ENCODE results near the gene MPG.

MPG gene

DNA sequence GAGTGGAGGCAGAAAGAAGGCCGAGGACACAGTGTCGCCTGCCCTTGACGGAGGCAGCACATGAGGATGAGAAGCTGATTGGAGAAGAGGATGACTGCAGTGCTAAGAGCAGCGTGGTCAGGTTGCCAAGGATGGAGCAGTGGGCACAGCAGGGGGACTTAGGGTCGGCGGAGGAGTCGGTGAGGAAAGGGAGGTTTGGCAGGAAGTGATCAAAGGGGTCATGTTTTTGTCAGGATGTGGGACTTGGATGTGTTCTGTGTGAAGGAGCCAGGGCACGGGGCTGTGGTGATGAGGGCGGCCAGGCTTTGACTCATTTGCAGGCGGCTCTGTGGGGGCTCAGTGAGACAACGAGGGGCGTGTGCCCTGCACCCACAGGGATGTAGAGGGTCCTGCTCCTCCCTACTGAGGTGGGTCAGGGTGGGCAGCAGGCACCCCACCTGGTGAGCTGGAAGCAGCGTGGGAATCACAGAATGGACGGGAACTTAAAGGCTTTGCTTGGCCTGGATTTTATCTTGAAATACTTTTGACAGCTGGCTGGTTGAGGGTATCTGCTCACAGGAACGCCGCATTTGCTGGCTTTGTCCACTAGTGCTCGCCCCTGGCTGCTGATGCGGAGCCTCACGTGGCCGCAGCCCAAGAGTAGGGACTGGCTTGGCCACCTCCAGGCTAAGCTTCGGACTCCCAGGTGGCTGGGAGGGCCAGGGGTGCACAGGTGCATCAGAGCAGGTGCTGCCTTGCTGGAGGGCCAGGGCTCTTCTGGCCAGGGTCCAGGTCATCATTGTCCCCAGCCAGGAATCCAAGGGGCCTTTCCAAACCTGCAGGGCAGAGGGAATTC, 6.0 kb downstream of the MPG start:
- no peak for DNase-seq (ENCODE audit: low read depth in 4 of 4, low spot score in 1 of 4)

GRCh38 chr16:84718-85406, 6.8 kb downstream of the MPG start:
- peak in 3 of 4 experiments; percentile 9 to 54 (median 35) for DNase-seq (ENCODE audit: low read depth in 4 of 4, low spot score in 1 of 4)

DNA sequence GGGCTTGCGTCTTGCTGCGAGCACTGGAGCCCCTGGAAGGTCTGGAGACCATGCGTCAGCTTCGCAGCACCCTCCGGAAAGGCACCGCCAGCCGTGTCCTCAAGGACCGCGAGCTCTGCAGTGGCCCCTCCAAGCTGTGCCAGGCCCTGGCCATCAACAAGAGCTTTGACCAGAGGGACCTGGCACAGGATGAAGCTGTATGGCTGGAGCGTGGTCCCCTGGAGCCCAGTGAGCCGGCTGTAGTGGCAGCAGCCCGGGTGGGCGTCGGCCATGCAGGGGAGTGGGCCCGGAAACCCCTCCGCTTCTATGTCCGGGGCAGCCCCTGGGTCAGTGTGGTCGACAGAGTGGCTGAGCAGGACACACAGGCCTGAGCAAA, 7.4 kb downstream of the MPG start:
- no peak for DNase-seq (ENCODE audit: low read depth in 4 of 4, low spot score in 1 of 4)

- no peak for DNase-seq (ENCODE audit: low read depth in 4 of 4, low spot score in 1 of 4)
Measured at GRCh38 chr16:85865-86264, 7.8 kb downstream of the MPG start.

DNA sequence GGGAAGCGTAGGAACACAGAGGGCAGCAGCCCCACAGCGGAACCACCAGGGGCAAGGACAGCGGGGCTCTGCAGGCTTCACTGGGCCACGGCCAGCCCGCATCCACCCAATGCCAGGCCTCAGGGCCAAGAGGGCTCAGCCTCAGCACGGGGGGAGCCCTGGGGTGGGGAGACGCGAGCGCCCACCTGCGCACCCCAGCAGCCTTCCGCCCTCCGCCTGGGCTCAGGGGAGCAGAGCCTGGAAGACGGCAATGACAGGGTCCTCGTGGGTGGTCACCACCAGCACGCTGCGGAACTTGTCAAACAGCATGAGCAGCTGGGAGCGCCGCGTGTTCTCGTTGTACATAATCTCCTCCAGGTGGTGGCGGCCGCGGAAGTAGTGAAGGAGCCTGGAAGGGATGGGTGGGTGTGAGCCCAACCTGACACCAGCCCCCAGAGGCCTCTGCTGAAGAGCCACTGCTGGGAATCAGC, 8.5 kb downstream of the MPG start:
- DNase-seq (ENCODE audit: low read depth in 4 of 4, low spot score in 1 of 4), result no peak

DNA sequence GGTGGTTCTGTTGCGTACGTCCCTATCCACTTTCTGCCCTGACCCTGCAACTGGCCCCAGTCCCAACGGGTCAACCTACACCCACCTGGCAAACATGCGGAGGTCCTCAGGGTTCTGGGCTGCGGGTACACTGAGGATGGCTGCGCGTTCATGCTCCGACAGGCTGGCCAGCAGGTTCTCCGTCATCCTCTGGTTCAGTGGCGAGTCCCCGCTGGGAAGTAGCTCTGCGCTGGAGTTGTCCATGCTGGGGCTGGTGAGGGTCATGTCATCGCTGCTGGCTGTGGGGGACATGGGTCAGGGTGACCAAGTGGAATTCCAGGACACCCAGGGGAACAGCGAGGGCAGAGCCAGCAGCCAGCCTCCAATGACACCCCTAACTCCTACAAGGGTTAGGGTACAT, 10.6 kb downstream of the MPG start:
- DNase-seq (ENCODE audit: low read depth in 4 of 4, low spot score in 1 of 4), result no peak

- DNase-seq (ENCODE audit: low read depth in 4 of 4, low spot score in 1 of 4), result no peak
Measured at GRCh38 chr16:89391-90302, 11.6 kb downstream of the MPG start.

DNA sequence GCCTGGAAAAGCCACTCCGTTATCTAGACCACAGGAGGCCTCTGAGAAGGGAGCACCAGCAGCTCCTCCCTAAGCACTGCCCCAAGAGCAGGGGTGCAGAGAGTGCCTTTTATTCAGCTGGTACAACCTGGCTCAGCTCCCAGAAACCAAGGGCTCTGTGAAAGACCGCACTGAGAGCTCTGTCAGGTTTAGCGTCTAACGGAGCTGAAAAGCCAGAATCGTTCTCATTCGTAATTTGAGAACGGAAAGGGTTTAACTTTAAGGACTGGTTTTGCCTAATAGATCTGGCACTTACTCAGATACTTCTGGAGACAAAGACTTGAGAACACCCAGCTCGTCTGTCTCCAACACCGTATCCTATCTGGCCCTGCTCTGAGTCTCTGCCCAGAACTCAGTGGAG, 13.5 kb downstream of the MPG start:
- DNase-seq (ENCODE audit: low read depth in 4 of 4, low spot score in 1 of 4), result no peak

- no peak for DNase-seq (ENCODE audit: low read depth in 4 of 4, low spot score in 1 of 4)
Measured at GRCh38 chr16:92431-93339, 14.7 kb downstream of the MPG start.

DNA sequence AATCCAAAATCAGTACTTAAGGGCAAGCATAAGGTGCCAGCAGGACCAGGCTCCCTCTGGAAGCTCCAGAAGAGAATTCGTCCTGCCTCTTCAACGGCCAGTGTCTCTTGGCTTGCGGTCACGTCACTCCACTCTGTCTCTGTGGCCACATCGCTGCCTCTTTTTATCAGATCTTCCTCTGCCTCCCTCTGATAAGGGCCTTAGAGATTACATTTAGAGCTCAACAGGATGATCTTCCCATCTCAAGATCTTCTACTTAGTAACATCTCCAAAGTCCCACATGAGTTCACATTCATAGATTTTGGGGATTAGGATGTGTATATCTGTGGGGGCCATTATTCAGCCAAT, 16.9 kb downstream of the MPG start:
- no peak for DNase-seq (ENCODE audit: low read depth in 4 of 4, low spot score in 1 of 4)

- peak; percentile 71 to 82 (median 77) for DNase-seq (ENCODE audit: low read depth in 4 of 4, low spot score in 1 of 4)
Measured at GRCh38 chr16:96935-97381, 18.9 kb downstream of the MPG start.

DNA sequence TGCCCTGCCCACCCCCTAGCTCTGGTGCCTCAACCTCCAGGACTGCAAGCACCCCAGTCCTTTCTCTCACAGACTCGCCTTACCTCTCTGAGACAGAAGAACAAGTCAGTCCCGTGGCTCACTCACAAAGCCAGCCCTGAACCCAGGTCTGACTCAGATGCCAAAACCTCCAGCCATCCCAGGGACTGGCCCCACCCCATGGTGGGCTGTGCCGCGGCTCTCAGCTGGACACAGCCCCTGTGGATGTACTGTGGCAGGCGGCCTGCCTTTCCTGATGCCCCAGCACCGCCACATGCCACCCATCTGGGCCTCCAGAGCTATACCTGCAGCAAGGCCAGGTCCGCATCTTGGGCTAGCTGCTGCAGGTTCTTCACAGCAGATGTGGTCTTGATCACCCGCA, 19.8 kb downstream of the MPG start:
- DNase-seq (ENCODE audit: low read depth in 4 of 4, low spot score in 1 of 4), result no peak

GRCh38 chr16:100989-101388, 23.0 kb downstream of the MPG start:
- DNase-seq (ENCODE audit: low read depth in 4 of 4, low spot score in 1 of 4), result no peak

GRCh38 chr16:101586-101985, 23.6 kb downstream of the MPG start:
- no peak for DNase-seq (ENCODE audit: low read depth in 4 of 4, low spot score in 1 of 4)

GRCh38 chr16:102060-102855, 24.2 kb downstream of the MPG start:
- DNase-seq (ENCODE audit: low read depth in 4 of 4, low spot score in 1 of 4), result no peak

DNA sequence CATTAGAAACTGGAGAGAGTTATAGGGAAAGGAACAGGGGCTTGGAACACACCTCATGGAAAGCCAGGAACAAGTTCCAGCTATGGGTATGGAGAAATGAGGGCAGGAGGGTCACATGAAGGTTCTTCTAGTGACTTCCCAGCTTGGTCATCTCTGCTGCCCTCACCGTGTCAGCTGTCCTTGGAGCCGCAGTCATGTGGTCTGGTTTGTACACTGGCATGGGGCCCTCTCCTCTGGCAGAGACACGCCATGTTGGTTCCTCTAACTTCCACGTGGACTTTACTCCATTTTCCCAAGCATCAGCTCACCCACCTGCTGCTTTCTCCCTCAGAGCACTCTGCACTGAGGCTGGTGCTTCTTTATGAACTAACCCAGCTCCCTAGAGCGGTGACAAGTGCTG, 26.3 kb downstream of the MPG start:
- DNase-seq (ENCODE audit: low read depth in 4 of 4, low spot score in 1 of 4), result no peak

- DNase-seq (ENCODE audit: low read depth in 4 of 4, low spot score in 1 of 4), result no peak
Measured at GRCh38 chr16:104928-105327, 26.9 kb downstream of the MPG start.

GRCh38 chr16:105521-105920, 27.5 kb downstream of the MPG start:
- DNase-seq (ENCODE audit: low read depth in 4 of 4, low spot score in 1 of 4), result no peak

GRCh38 chr16:106623-107324, 28.7 kb downstream of the MPG start:
- DNase-seq (ENCODE audit: low read depth in 4 of 4, low spot score in 1 of 4), result peak in 1 of 4 experiments; percentile 17
